Measurements from ENCODE around the gene NRF1. TPM values are rescaled to one million over a fixed set of nuclear protein-coding genes. Genes with fewer than 3 reads are reported as not detected.

Gene NRF1
- total RNA-seq, 1 donor from 2014 or later: 4.5 TPM

DNA sequence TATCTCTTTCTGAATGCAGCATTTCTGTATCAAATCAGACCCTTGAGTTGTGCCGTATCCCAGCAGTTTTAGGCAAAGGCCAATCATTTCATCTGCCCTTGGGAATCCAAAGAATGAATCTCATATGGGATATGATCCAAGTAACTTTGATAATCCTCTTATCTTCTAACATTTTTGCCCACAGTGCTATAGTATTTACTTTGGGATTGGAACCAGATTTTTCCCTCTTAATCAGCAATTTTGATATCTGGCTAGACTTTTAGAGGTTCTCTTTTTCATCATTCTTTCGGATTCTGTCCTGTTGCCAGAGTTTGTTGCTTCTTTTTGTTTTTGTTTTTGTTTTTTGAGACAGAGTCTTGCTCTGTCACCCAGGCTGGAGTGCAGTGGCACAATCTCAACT is 118.0 kb downstream of the NRF1 start:
- ATAC-seq (no peak), DNase-seq (ENCODE audit: low spot score) (no peak)

DNA sequence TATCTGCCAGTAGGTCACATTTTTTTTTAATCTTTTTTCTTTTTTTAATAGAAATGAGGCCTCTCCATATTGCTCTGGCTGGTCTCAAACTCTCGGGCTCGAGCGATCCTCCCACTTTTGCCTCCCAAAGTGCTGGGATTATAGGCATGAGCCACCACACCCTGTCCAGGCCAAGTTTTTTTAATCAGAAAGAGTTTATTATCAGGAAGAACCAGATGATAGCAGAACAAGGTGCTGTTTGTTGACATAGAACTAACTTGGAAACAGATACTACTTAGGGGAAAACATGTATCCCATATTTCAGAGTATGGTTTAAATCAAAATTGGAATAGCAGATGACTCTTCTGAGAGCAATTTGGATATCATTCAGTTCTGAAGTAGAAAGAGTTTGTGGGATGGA is 118.6 kb downstream of the NRF1 start:
- ATAC-seq: no peak

DNA sequence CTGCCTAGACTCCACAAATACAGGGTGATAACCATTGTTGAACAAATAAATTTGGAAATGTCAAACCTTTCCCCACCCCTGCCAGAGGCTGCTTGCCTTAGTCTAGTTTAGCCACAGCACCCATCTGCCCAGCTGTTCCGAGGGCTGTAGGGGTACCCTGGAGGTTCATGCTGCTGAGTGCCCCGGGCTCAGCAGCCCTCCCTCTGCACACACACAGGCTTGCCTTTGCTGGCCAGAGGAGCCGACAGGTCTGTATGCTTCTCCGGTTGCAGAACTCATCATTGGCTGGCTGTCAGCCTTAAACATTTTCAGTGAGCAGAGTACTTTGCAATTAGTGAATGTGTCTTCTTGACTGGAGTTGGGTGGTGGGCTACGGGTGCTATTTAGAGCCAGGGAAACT is 122.9 kb downstream of the NRF1 start:
- ATAC-seq: no peak
- DNase-seq (ENCODE audit: low spot score): no peak

More for the DNA sequence above, 118.6 kb downstream of the NRF1 start:
- DNase-seq (ENCODE audit: low spot score): no peak

DNA sequence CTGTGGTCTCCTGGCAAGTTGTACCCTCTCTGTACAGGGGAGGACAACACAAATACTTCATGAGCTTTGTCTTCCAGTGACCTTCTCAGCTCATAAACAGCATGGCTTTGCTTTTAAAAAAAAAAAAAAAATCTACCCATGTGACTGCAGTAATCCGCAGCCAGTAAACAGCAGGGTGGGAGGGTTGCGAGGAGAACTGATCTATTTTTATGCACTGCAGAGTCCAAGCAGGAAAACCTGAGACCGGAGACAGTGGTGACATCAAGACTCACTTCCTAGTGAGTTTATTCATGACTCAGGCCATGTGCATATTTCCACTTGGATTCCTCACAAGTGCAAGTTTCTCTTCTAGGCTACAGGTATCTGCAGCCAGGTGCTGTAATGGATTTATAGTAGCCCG is 127.9 kb downstream of the NRF1 start:
- DNase-seq (ENCODE audit: low spot score): no peak
- ATAC-seq: peak; percentile 65

DNA sequence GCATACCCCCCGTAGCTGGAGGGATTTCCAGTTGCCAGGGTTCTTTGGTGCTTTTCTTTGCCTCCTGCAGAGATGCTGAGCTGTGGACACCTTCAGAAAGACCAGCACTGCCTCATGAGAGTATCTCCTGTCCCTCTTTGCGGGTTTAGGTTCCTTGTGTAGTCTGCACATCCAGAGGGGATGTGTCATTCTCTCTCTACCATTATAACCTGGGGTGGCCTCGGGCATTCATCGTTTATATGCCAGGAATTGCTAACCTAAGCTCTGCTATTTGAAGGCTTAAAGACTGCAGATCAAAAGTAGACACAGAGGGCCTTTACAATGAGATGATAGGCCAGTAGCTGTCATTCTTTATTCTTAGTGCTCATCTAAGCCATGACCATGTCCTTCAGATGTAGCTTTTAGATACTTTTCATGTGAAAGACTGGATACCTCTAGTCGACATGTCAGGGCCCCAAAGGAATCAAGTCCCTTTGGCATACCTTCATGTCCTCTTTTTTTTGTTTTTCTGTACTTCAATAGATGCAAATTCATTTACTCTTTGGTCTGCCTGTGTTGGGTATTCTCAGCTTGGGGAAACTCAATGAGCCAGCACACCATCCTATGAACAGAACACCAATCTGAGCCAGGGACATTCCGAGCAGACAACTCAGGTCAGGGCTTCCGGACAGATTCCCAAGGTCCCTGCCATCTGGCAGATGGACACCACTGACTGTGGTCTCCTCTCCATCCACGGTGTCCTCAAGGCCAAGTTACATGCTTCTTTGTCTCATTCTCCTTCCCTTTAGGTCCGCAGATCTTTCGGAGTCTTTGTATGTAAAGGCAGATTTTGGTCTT is 129.3 kb downstream of the NRF1 start:
- DNase-seq (ENCODE audit: low spot score) (no peak), ATAC-seq (no peak)

DNA sequence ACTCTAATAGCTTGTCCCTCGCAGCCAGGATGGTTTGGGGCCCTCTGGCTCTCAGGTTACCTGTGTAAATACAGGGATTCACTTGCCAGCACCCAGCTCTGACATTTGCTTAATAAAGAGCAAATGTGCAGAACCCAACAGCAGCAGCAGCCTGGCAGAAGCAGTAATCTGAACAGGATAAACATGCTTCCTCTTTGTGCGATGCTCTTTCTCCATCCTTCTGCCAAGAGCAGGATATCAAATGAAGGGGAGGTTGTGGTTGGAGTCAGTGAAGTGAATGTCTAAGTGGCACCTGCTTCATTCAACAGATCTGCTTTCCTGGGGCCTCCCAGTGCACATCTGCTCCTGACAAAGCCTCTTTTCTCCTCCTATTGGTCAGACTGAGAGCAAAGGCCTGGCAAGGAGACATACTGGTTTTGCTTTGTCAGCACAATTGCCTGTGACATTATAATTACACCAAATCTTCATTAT is 130.3 kb downstream of the NRF1 start:
- ATAC-seq: no peak
- DNase-seq (ENCODE audit: low spot score): no peak

DNA sequence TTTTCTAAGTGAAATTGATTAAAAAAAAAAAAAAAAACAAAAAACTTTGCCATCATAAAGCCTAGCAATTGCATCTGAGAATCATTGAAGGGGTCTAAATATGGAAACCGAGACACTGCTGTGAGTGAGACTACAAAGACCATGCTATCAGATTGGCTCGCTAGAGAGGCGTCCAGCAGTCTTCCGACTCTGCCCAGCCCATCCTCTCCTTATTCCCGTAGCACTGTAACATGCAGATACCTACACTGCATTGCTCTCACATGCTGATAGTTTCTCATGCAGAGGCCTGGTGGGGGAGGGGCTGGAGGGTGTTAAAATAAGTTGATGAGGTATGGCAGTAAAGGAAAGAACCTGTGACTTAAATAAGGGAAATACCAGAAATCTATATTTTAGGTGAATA is 130.7 kb downstream of the NRF1 start:
- DNase-seq (ENCODE audit: low spot score): no peak
- ATAC-seq: no peak

DNA sequence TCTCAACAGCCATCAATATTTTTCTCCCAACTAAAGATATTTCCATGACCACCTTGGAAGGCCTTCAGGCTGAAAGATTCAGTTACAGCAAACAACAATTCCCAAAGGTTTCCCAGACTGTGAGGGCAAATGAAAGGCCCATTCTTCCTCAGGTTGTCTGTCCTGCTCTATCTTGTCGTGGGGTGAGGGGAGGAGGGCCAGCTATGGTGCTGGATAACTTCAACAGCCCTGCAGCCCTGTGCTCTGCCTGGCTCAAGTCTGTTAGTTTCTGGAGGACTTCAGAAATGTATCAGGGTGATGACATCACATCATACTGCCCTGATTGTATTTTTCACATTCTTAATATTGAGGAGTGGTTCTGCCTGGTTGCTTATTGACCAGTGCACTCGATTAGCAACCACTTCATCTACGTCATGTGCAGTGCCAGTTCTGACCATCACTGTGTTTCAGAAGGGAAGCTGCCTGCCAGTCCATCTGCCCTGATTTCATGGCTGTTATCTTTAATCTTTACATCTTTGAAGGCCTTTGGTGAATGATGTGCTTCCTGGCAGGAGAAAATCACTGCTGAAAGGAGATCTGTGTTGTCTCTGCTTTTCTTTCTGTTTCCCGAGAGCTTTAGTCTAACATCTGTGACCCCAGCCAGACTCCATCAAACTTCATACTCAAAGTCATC is 135.5 kb downstream of the NRF1 start:
- ATAC-seq: no peak
- no peak for DNase-seq (ENCODE audit: low spot score)

DNA sequence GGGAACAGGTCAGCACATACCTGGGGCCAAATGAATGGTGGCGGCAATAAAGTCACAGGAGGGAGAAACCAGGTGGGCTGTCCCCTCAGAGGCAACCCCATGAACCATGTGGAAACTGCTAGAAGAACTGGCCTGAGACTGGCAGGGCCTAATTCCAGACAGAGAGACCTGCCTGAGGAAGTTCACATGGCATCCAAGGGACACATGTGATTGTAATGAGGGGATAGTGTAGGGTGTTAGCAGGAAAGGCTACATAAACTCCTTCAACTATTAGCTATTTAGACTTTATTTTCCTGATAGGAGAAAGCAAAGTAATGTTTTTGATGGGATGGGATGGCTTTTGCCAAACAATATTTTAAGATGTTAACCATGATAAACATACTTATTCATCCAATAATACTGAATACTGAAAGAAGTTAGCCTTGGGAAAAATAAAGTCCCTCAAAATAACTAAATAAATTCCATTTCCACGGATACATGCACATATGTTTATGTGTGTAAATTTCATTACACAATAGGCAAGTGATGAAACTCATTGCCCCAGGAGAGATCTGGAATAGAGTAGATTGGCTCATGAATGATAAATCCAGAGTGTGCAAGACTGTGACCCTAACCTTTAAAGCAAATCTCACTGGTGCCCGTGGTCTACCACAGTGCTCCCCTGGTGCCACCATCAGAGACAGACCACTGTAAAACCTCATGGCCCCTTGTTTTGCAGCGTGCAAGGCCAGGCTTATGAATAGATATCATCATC is 137.0 kb downstream of the NRF1 start:
- DNase-seq (ENCODE audit: low spot score) (no peak), ATAC-seq (no peak)

DNA sequence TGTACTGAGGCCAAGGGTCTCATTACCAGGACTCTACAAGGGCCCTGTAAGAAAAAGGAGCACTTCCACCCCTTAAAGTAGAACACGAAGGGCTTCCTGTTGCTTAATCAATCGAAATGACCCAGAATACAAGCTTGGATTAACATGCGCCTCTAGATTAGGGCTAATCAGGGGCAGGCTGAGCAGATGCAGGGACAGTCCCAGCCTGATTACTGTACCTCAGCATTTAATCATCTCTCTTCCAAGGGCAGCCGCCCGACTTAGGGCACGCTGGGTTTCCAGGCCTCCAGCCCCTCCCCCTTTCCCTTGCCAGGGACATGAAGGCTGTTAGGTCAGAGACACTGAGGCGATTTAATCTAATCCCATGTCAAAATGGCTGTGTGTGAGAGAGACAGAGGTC is 138.6 kb downstream of the NRF1 start:
- DNase-seq (ENCODE audit: low spot score): no peak

DNA sequence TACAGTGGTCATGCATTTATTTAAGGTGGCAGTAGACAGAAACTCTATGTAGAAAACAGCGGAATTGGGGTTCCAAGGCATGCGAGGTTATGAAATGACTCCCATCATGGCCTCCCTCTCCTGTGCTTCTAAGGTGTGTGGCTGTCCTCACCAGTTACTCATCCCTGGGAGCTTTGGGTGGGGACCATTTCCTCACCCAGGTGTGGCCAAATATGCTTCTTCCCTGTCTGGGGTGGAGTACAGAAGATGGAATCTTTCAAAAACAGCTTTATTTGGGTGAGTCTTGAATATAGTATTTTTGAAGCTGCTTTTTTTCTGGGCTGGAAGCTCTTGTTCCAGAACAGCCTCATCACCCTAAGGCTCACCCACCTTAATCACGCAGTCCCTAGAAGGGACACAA is 139.0 kb downstream of the NRF1 start:
- ATAC-seq (no peak), DNase-seq (ENCODE audit: low spot score) (no peak)

More for the DNA sequence above, 138.6 kb downstream of the NRF1 start:
- no peak for ATAC-seq

DNA sequence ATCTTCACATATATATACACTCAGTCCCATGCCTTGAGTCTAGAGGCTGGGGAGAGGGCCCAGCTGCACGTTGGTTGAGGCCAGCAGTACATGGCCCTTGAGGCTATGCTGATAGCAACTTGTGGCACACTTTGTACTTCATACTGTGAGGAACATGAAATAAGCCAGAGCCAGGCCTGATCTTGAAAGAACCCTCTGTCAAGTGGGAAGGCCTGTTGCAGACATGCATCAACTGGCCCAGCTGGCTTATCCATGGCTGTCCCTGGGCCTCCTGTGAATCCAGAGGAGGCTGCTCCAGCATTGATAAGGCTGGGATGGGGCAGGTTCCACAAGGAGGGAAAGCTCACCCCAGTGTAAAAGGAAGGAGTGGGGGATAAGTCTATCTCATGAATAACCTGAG is 140.4 kb downstream of the NRF1 start:
- DNase-seq (ENCODE audit: low spot score): no peak
- no peak for ATAC-seq

DNA sequence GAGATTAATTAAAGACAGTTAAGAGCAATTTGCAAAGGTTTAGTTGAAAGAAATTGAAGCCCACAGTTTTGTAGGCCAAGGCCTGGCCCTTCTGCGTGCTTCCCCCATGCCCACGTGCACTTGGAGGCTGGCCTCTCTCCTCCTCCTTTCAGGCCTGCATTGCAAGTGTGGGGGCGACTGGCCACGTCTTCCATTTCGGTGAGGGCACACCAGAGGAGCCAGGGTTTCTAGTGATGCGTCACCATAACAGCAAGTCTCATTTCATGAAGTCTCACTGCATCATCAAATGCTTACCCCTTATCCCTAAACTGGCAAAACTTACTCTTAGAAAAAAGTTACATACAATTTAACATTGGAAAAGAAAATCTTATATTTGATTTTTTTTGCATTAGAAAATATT is 141.2 kb downstream of the NRF1 start:
- DNase-seq (ENCODE audit: low spot score): no peak
- no peak for ATAC-seq

DNA sequence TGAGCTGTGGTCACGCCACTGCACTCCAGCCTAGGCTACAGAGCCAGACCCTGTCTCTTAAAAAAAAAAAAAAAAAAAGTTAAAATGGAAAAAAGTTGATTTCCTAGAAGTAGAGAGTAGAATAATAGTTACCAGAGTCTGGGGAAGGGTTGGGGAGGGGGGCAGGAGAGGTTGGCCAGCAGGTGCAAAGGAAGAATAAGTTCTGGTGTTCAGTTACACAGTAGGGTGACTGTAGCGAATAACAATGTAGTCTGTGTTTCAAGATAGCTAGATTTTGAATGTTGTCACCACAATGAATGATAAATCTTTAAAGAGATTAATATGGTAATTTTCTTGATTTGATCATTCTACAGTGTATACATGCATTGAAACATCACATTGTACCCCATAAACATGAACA is 142.9 kb downstream of the NRF1 start:
- no peak for DNase-seq (ENCODE audit: low spot score)
- no peak for ATAC-seq

DNA sequence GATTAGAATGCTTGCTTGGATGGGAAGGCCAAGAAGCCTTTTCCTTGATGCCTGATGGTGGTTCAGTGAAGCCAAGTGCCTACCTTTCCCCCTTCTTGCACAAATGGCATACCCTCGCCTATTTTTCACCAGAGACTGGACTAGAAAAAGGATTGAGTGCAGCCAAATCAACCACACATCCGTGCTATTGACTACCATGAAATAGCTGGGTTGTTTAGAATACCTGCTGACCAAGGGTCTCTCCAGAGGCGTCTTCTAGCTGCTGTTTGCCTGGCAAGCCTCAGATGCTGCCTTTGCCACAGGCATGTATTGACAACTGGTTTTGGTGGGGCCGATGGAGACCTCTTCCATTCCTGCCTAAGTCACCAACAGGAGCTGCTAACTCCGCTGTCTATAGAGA is 146.5 kb downstream of the NRF1 start:
- DNase-seq (ENCODE audit: low spot score) (no peak), ATAC-seq (no peak)

DNA sequence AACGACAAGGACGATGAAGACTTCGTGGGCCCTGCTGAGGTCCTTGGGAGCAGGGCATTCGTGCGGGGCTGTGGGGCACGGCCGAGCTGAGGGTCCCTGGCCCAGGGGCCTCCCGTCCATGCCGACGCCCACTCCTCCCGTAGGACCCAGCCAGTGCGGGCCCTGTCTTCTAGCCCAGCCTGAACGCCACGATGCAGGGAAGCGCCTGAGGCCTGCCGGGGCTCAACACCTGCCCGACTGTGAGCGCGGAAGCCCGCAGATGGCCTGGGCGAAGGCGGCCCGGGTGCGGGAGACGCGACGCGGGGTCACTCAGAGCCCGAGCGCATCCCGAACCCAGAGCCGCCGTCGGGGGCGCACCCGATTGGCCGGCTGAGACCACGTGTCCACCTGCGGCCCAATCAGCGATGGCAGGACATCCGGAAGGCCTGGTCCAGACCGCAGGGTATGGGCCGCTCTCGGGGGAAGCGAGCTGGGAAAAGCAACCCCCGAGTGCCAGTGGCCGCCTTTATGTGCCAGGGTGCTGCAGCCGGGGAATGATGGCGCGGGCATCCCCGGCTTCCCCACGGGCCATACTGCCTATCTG is 151.0 kb downstream of the NRF1 start:
- ATAC-seq (no peak), DNase-seq (ENCODE audit: low spot score) (no peak)

DNA sequence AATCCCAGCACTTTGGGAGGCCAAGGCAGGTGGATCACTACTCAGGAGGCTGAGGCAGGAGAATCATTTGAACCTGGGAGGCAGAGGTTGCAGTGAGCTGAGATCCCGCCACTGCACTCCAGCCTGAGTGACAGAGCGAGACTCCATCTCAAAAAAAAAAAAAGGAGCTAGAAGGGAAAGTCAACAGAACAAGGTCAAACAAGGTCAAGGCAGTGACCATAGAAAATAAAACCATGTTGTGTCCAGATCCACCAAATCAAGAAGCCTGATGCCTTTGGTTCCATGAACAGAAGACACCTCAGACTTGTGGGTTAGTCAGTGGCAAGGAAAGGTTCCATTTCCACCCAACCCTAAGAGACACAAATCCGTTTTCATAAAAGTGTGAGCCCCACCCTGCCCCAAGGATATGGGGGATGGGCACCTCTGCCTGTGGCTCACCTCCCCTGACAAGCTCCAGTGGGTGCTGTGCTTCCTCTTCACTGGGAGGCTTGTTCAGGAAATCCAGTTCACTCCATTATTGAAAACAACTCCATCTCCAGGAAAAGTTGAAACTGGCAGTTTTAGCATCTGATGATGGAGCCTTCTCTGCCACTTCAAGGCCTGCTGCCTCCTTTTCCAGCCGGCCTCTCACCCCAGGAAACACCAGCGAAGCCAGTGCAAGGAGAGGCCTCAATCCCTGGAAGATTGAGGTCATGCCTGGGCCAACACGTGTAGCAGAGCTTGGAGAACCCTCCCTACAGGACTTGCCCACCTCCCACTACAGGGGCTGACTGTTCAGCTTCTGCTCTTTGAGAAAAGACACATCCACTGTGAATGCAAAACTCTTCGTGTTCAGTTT is 152.9 kb downstream of the NRF1 start:
- ATAC-seq (no peak), DNase-seq (ENCODE audit: low spot score) (no peak)

DNA sequence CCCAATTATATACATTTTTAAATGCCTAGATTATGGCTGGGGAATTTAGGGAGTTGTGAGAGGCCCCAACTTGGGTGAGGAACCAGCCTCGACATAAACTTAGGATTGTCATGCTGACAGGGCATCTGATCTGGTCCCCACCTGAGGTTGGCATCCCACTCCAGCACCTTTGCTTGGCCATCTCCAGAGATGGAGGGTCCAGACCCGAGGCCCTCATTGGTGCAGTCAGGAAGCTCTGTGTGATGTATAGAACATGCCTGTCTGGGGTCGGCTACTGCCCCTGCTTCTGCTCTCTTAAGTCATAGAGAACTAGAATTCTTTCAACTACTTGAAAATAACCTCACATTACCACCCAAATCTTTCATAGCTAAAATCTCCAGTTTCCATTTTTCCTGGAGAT is 153.8 kb downstream of the NRF1 start:
- ATAC-seq (no peak), DNase-seq (ENCODE audit: low spot score) (no peak)

DNA sequence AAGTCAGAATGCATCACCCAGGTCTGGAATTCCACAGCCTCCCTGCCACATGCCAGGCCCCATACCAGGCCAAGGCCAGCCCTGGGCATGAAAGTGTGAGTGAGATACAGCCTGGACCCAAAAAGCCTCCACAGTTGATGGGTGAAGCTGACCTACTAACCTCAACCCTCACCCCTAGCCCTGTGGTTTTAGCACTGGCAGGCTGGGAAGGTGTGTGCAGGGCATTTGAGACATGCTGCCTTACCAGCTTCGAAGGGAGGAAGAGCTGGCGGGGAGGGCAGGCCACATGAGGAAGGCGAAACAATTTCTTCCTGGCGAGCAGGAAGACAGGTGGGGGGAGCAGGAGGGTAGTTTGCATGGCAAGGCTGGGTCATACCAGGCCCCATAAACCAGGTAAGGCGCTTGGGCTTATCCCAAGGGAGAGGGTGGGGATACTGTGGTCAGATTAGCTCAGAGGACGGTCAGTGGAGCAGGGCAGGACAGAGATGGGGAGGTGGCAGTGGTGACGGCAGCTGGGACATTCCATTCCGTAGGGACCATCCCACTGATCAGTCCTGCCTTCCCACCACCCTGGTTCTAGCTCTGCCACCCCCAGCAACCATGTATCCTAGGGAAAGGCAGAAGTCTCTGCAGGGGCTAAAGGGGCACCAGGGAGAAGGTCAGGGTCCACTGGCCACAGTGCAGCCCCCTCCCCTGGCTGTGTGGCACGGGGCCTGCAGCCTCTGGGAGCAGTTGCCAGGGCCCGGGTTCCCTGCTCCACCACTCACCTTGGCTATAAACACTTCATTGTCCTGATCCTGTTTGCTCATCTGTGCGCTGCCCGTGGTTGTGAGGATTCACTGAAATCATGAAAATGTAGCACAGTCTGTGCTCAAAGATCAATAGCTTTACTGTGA is 155.8 kb downstream of the NRF1 start:
- DNase-seq (ENCODE audit: low spot score) (no peak), ATAC-seq (no peak)

Data from left lobe of liver (tissue), 2 donors.